GM18511 (cell line): ENCODE measurements around the gene TMEM62.
"Not testable (repeated sequence)": the region's sequence is repeated elsewhere in the genome, so short reads cannot be mapped to it uniquely, and the experiment has no call there.

Experiments
- ATAC-seq: cut with Tn5 transposase; IDR thresholded peaks from one replicate; pipeline ENCODE4 v1.9.1; 2021; ENCODE audit warnings: mild to moderate bottlenecking, moderate library complexity; ENCODE audit not compliant: unreplicated experiment

TMEM62 gene

DNA sequence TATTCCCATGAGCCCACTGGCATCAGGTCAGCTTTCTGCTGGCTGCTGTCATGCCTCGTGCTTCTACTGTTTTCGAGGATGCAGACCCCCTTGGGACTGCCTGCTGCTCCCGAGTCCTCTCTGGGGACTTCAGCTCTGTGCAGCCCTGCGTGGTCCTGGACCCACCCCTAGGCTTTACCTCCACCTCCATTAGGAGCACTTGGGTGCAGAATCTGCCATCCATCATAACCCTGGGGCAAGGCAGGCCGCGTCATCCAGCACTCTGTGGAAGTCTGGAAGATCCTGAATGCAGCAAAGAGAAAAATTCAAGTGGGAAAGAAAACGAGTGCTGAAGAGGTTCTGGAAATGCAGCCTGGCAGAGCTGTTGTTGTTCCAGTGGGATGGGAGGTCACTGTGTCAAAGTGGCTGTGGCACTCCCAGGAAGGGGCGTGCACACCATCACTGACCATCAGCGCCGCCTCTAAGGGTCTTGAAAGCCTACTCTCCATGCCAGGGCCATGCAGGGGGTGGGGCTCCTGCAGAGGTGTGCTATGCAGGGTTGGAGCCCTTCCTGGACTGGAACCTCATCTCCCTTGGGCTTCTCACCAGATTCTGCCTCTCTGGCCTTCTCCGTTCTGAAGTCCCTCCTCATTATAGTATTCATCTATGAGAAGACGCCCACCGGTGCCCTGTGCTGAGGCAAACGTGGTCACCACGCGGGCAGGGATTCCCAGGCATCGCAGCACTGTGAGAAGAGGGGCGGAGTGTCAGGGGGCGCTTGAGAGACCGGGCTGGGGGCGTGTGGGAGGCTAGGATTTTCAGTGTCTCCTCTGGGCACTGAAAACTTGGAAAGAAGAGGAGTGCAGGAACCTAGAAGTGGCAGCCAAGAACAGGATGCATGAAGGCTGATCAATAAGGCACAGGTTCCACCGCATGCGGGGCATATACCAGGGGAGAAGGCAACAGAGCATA, 74.9 kb downstream of the TMEM62 start:
- ATAC-seq: no peak

DNA sequence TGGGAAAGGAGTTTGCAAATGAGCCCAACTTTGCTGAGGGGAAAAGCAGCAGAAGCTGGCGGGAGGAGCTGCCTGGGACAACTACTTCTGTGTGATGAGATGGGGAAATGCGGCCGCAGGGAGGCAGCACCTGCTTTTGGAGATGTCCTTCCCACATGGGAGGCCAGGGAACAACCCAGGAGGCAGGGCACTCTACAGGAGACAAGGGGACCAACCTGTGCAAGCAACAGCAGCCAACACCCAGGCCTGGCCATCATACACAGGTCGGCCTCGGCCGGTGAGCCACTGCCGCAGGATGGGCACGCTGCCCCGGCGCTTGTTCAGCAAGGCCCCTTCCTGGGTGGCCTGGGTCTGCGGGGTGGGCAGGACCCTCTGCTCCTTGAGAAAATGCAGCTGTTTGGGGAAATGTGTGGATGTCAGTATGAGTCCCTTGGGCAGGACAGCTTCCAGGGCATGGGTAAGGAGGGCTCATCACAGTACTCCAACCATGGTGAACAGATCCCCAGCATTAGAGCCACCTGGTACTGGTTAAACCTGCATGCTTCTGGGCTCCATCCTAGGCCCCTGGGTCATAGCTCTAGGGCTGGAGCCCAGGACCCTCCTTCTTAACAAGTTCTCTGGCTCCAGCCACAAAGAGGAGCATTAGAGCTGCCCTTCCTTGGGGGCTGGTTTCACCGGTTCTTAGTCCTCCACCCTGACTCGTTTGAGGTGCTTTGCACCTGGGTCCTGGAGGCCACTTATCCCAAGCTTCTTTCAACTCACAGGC, 75.9 kb downstream of the TMEM62 start:
- ATAC-seq: no peak

DNA sequence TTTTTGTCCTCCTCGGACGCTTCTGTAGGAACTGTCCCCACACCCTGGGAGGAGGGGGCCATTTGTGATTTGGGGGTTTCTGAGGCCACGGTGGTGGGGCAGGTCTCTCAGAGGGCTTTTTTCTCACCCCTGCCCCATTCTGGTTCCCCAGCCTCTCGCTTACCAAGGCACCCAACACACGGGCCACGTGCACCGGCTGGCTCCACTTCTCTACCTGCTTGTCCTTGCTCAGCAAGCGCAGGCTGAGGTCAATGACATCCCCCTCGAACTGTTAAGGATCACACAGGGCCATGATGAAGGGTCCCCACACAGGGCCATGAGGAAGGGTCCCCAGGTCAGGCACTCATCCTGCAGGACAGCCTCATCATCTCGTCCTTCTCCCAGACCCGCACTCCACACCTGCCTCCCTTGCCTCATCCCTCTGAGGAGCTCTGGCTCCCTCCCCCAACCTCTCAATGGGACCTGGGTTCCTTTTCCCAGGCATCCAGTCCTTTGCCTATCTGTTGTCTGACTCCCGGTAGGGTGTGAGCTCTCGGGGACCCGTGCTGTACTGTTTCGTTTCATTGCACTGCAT, 76.9 kb downstream of the TMEM62 start:
- ATAC-seq: no peak

DNA sequence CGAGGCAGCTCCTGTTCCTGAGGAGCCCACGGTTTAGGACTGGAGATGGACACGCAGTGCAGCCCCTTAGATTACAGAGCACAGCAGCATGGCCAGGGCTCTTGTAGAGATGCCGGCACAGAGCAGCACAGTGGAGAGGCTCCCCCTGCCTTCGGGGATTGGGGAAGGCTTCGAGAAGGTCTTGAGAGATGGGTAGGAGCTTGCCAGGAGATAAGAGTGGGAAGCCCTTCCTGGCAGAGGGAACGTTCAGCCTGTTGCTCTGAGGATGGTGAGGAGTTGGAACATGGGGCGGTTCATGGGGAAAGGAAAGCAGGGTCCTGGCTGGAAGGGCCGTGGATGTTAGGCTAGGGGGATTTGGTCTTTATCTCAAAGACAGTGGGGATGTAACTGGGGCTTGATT, 77.4 kb downstream of the TMEM62 start:
- no peak for ATAC-seq

DNA sequence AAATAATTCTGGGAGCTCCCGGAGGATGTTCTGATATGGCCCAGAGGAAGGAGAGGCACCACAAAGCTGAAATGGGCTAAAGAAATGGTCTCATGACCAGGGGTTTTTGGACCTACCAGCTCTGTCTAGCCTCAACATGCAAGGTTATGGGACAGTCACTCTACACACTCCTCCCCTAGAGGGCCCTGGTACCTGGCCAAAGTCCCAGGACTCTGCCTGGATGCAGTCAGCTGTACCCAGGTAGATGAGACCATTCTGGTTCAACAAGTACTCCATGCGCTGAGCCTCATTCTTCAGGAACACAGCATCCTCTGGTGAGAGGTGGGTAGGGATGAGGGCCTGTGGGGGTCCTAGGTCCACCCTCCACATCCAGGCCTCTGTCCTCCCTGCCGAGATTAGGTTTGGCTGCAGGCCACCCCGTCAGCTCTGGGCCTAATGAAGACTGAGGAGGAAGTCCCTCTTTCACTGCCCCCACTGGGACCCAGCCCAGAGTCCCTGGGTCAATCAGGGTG, 77.9 kb downstream of the TMEM62 start:
- no peak for ATAC-seq

DNA sequence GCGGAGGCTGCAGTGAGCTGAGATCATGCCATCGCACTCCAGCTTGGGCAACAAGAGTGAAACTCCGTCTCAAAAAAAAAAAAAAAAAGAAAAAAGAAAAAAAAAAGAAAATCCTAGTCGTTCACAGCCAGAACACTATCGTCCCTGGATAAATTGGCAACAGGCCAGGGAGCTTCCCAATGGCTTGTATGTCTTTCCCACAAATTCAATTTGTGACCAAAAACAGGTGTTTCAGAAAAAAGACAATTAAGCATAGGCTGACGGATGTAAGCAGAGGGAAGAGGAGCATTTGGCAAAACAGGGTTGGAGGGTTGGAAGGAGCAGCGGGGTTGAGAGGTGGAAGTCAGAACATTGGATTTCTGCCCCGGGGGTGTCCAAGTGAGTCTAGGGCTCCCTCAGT, 78.9 kb downstream of the TMEM62 start:
- no peak for ATAC-seq

DNA sequence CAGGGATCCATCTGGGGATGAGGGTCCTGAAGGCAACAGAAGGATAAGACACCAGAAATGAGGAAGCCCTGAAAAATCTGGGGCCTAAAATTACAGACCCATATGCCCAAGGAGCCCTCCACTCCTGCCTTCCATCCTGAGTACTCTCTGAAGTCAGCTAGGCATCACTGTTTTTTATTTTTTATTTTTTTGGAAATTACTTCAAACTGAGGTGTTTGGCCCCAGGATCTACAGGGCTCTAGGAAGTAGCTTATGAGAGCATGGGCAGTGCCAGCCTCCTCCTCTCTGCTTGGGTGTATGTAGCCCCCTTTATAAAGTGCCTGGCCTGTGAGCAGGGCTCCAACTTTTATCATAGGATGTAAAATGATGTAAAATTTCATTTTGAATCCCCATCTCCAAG, 79.6 kb downstream of the TMEM62 start:
- no peak for ATAC-seq

DNA sequence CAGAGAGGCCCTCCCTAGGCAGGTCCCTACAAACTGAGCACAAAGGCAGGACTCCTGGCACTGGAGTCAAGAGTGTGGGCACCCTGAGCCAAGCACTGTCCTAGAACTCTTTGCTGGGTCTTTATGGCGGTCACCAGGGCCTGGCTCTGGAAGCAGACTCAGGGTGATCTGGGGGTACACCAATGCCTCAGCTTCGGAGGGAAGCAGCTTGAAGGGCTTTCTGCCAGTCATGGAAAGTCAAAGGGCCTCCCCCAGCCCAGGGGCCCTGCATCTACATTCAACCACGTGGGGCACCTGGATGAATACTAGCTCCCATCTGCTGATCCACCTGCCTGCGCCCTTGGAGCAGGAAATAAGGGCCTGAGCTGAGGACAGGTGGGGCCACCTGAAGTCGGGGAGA, 80.1 kb downstream of the TMEM62 start:
- no peak for ATAC-seq

DNA sequence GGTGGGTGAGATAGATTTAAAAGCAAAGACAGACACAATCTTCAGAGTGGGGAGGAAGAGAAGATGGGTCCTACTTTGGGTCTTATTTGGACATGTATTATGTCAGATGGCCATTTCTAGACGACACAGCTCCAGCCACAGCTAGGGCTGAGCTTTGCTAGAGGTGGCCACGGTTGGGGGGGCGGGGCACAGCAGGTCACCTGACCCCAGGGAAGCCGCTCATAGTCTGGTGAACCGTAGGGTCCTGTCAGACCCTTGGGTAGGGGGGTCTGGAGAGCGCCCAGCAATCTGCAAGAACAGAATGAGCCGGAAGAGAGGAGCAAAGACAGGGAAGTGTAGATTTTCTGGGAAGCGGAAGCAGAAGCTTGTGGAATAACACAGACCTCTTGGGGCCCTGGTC, 80.8 kb downstream of the TMEM62 start:
- ATAC-seq: no peak

DNA sequence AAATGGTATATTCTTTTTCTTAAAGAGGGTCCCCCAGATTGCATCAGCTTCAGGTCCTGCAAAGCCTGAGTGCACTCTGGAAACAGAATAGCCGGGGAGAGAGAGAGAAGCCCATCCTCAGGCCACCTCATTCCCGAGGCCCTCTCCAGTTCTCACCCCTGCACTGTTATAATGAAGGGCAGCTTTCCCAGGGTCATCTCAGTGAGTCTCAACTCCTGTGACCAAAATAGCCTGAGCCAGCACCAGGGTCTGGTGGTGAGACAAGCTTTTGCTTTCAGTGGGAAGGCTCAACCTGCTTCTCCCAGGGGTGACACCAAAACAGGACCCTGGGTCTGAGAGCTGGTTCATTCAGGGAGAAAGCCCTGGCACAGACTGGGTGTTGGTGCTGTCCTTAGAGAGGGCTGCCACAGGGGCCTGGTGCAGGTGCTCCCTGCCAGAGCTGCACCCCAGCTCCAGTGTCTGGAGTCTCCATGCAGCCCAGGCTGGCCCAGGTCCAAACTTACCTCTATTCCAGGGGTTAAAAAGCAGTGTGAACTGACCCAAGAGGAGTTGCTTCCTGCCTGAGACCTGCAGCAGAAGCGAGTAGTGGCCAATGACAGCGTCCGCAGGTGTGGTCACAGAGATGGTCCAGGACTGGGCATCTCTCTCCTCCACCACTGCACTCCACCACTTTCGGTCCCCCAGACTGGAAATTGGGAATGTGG, 81.4 kb downstream of the TMEM62 start:
- ATAC-seq: no peak

DNA sequence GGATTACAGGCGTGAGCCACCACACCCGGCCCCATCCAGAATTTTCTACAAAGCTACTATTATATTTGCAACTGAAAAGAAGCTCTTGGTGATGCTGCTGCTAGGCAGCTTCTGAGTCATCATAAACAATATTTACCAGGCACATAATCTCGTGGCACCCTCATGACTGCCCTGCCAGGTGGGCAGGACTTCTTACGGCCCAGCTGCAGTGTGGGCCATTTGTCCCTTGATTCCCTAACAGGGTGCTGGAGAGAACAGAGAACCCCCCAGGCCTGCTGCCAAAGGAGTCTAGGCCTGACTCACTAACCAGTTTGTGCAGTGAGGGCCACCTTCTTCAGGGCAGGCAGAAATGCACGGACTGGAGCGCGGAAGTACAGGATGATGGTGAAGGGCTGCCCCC, 82.6 kb downstream of the TMEM62 start:
- ATAC-seq: no peak

DNA sequence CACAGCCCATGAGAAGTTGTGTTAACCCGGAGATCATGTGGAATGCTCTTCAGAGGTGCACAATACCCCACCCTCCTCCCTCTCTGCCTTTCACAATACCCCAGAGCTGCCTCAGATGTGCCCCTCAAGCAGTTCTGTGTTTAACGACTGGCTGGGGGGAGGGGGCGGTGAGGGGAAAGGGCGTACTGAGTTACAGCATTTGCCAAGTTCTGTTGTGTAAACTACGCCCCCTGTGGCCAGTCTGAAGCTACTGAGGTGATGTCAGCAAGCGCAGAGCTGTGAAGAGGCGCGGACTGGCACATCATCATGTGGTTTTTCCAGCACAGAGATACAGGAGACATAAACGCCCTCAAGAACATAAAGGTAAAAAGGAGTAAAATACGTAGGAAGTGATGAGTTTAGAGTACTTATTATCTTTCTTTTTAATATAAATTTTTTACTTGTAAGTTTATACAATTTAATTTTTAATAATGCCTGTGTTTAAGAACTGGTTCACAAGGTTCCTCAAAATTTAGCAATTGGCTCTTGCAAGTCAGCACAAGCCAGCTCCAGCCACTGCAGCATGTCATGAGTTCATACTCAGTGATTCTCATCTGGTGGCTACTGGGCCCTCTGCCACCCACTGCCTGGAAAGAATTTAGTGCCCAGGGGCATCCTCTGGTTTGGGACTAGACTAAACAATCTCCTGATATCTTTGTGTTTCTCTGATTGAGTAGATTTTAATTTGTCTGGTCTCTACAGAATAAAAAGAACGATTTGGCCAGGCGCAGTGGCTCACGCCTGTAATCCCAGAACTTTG, 85.7 kb downstream of the TMEM62 start:
- no peak for ATAC-seq

DNA sequence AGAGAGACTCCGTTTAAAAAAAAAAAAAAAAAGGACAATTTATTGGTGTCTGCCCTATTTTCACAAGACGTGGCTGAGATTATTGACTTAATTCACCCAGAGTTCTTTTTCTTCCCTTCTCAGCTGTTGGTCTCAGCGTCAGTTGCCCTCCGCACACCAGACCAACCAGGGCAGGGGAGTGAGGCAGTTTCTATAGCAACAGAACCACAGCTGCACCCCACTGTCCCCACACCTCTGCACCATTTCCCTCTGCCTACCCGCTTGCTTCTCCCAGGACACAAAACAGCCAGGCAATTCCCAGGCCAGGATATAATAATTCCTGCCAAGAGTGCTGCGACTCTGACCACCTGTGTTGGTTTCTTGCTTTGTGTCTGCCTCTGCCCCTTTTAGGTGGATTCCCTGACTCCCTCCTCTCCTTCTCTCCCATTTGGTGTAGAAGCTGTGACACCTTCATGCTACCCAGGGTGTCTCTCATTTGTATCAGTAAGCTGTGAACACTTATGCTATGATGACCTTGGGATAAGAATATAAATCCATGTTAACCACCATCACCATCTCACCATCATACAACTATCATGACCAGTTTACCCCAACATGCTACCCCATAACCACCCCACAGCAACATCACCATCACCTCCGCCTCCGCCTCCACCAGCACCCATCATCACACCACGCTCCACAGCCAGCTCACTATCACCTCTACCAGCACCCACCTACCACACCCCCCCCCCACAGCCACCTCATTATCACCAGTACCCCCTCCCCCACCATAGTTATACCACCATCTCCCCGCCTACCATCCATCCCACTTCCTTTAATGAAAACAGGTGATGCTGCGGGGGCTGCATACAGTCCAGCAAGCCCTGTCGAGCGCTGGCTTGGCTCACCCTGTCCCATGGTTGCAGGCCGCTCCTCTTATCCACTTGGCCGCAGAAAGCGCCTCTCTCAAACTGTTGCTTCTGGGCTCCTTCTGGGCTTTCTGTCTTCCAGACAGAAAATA, 86.8 kb downstream of the TMEM62 start:
- no peak for ATAC-seq

DNA sequence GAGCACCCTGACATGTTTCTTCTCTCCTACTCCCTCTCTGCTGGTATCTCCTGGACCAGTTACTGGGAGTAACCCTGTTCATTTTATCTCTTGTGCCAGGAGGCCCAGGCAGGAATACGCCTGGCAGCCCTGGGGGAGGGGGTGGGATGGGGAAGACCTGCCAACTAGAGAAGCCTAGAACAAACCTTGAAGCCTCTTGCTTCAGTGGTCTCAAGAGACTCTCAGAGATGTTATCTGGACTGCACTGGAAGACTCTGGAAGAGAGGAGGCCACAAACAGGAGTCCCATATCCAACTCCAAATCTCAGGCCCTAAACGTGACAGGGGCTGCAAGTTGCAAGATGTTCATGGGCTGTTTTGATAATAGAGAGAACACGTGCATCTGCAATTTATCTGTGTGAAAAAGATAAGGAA, 87.6 kb downstream of the TMEM62 start, which contains the start of gene EPB42:
EPB42 (minus strand) TSS at position 28 of the 413 bp plus-strand sequence. CDS start 193 bp downstream, outside the sequence.
- no peak for ATAC-seq

DNA sequence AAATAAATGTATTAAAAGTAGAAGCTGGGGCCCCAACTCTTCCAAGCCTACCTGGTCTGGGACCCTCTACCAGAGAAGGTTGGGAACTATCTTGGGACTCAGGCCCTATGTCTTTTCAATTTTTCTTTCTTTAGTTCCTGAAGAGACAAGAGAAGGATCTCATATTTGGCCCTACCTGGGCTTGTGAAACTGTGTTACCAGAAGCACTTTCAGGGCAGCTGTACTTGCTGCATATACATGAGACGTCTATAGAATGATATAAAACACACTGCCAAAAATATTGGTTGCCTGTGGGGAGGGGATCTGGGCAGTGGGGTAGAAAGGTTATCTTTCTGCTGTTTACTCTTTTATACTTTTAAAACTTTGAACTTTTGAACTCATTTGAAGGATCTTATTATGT, 88.0 kb downstream of the TMEM62 start:
- ATAC-seq: no peak

DNA sequence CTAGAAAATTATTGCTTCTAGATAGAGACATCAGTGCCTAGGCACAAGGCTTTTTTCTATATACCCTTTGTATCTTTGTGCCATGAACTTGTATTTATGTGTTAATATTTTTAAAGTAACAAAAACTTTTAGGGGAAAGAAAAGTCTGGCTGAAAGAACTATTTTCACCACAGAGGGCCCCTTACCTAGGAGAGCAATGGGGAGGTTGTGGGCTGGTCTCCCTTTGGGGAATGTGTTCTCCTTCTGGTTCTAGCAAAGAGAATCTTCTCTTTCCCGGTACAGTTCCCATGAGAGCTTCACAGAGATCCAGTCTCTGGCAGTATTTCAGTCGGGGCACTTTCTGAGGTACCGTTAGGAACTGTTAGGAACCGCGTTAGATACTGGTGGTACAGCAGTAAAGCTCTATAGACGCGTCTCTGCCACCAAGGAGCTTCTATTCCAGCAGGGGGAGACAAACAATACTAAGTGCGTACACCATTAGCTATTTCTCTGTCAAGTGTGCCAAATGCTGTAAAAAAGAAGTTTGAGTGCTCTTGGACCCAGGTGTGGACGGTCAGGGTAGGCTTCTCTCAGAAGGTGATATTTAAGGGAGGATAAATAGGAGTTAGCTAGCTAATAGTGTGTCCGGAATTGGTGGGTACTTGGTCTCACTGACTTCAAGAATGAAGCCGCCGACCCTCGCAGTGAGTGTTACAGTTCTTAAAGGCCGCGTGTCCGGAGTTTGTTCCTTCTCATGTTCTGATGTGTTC, 92.0 kb downstream of the TMEM62 start:
- no peak for ATAC-seq

DNA sequence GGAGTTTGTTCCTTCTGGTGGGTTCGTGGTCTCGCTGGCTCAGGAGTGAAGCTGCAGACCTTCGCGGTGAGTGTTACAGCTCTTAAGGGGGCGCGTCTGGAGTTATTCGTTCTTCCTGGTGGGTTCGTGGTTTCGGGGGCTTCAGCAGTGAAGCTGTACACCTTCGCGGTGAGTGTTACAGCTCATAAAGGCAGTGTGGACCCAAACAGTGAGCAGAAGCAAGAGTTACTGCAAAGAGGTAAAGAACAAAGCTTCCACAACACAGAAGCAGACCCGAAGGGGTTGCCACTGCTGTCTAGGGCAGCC, 92.5 kb downstream of the TMEM62 start:
- ATAC-seq: not testable (repeated sequence)
